Nucleus accumbens (tissue), 56 donors: ENCODE measurements around the gene UBN1.

Experiments
- DNase-seq, 56 donors: peaks; one replicate each; lab custom pipeline; 2025; lab: John Stamatoyannopoulos, UW

The UBN1 gene

GRCh38 chr16:4897328-4897727 lies 50.0 kb downstream of the UBN1 start:
- no peak for DNase-seq

GRCh38 chr16:4898811-4899473 lies 51.7 kb downstream of the UBN1 start:
- DNase-seq, result no peak

GRCh38 chr16:4899474-4899846 lies 52.2 kb downstream of the UBN1 start:
- no peak for DNase-seq

- no peak for DNase-seq
Observed at GRCh38 chr16:4900036-4900435, 52.8 kb downstream of the UBN1 start.

GRCh38 chr16:4900750-4901149 lies 53.5 kb downstream of the UBN1 start:
- DNase-seq, result no peak

- DNase-seq, result no peak
Observed at GRCh38 chr16:4902038-4902437, 54.8 kb downstream of the UBN1 start.

- no peak for DNase-seq
Observed at GRCh38 chr16:4904108-4904941, 57.0 kb downstream of the UBN1 start.

GRCh38 chr16:4904942-4905615 lies 57.8 kb downstream of the UBN1 start:
- DNase-seq, result no peak

- DNase-seq, result no peak
Observed at GRCh38 chr16:4908854-4909401, 61.6 kb downstream of the UBN1 start.

GRCh38 chr16:4909825-4910224 lies 62.5 kb downstream of the UBN1 start:
- no peak for DNase-seq

GRCh38 chr16:4910828-4911227 lies 63.5 kb downstream of the UBN1 start:
- DNase-seq, result no peak

GRCh38 chr16:4911970-4912386 lies 64.7 kb downstream of the UBN1 start:
- no peak for DNase-seq

GRCh38 chr16:4913130-4913773 lies 66.0 kb downstream of the UBN1 start:
- no peak for DNase-seq

- DNase-seq, result no peak
Observed at GRCh38 chr16:4913774-4914525, 66.7 kb downstream of the UBN1 start.

- DNase-seq, result no peak
Observed at GRCh38 chr16:4914528-4915225, 67.4 kb downstream of the UBN1 start.

GRCh38 chr16:4915226-4915761 lies 68.0 kb downstream of the UBN1 start:
- DNase-seq, result no peak

- DNase-seq, result no peak
Observed at GRCh38 chr16:4917117-4917516, 69.8 kb downstream of the UBN1 start.

GRCh38 chr16:4918781-4919251 lies 71.5 kb downstream of the UBN1 start:
- DNase-seq, result no peak

- no peak for DNase-seq
Observed at GRCh38 chr16:4920826-4921225, 73.5 kb downstream of the UBN1 start.
